GM12875 (cell line): ENCODE data around the gene NUDT17.

Experiments
- H3K4me3 ChIP-seq: one replicate; pipeline ENCODE4 v1.5.1; 2011; ENCODE audit warnings: low read depth, low read length, control low read depth
- CTCF ChIP-seq: IDR thresholded peaks from 2 replicates; pipeline ENCODE4 v1.5.1; 2011; ENCODE audit warnings: low read depth, mild to moderate bottlenecking, control low read depth, inconsistent platforms, low read length, moderate library complexity, borderline replicate concordance; ENCODE audit not compliant: insufficient read depth

The NUDT17 gene, protein sequence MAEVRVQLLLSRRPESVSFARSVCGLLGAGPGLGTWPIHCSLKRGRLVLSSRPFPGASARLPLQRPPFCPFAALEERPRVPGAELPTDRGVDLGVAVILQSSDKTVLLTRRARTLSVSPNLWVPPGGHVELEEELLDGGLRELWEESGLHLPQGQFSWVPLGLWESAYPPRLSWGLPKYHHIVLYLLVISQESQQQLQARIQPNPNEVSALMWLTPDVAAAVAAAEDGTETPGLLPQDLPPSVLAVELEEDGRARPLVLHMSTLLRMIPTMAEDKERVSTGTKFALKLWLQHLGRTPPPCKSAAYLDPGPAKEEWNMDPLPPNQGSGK

DNA sequence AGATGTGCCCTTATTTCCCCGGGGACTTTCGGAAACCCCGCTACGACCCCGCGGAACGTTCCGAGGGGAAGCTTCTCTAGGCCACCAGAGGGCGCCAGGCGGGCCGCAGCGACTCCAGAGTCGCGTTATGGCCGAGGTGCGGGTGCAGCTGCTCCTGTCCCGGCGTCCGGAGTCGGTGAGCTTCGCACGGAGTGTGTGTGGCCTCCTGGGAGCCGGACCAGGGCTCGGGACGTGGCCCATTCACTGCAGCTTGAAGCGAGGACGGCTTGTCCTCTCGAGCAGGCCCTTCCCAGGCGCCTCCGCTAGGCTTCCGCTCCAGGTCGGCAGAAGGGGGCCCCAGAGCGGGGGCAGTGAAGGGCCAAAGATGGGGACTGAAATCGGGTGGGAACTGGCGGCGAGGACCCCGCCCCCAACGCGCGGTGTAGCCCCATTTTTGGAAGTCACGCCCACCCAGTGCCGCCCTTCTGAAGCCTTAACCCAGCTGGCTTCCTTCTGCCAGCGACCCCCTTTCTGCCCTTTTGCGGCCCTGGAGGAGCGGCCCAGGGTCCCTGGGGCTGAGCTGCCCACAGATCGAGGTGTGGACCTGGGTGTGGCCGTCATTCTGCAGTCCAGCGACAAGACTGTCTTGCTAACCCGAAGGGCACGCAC is at the start of gene NUDT17:
TSS of gene NUDT17 (plus strand) at position 117 of the 648 bp plus-strand sequence. CDS start at position 128, 11 bp downstream.
- TF ChIP-seq CTCF: peak; percentile 96
- peak within 1 kb of the TSS; percentile 70 for H3K4me3 ChIP-seq

- no peak for TF ChIP-seq CTCF
- no peak overlapping the region for H3K4me3 ChIP-seq
Observed at GRCh38 chr1:145796753-145797152, 48.7 kb upstream of the NUDT17 start.

- H3K4me3 ChIP-seq: no peak overlapping the region
Observed at GRCh38 chr1:145799806-145800205, 45.6 kb upstream of the NUDT17 start.

GRCh38 chr1:145804235-145805045 is 41.0 kb upstream of the NUDT17 start:
- TF ChIP-seq CTCF: no peak
- no peak overlapping the region for H3K4me3 ChIP-seq

More at GRCh38 chr1:145799806-145800205, 45.6 kb upstream of the NUDT17 start:
- no peak for TF ChIP-seq CTCF

- no peak overlapping the region for H3K4me3 ChIP-seq
- no peak for TF ChIP-seq CTCF
Observed at GRCh38 chr1:145805057-145805456, 40.4 kb upstream of the NUDT17 start.

GRCh38 chr1:145806408-145806807 is 39.0 kb upstream of the NUDT17 start:
- TF ChIP-seq CTCF: no peak

More at GRCh38 chr1:145806408-145806807, 39.0 kb upstream of the NUDT17 start:
- H3K4me3 ChIP-seq: no peak overlapping the region
